Neural progenitor cell (in vitro differentiated cells): ENCODE results near the gene AHRR. TPM values are rescaled to one million over a fixed set of nuclear protein-coding genes. Genes with fewer than 3 reads are reported as not detected.
A peak's percentile ranks its signal among the peaks of the same experiment; 100 is the strongest.

ENCODE experiments used
- DNase-seq: peaks from one replicate; pipeline ENCODE4 v3.0.0-alpha.2; 2016; ENCODE audit warnings: low spot score
- H2AFZ ChIP-seq: fragments of 200-600 bp; sonication (generic); replicated peaks from 2 replicates; pipeline ENCODE4 v1.6.1; 2016; ENCODE audit warnings: antibody characterized with exemption
- H3F3A ChIP-seq: fragments of 200-600 bp; sonication (generic); 2 replicates; pipeline ENCODE4 v1.6.1; 2016; ENCODE audit warnings: antibody characterized with exemption, low read depth
- H3K27ac ChIP-seq: fragments of 200-600 bp; sonication (generic); 2 replicates; pipeline ENCODE4 v1.5.1; 2016; ENCODE audit warnings: mild to moderate bottlenecking
- H3K27me3 ChIP-seq: fragments of 200-600 bp; sonication (generic); 2 replicates; pipeline ENCODE4 v1.6.1; 2016; ENCODE audit warnings: mild to moderate bottlenecking, moderate library complexity
- H3K36me3 ChIP-seq: fragments of 200-600 bp; sonication (generic); 2 replicates; pipeline ENCODE4 v1.5.1; 2016
- H3K4me1 ChIP-seq: fragments of 200-600 bp; sonication (generic); 2 replicates; pipeline ENCODE4 v1.6.1; 2016; ENCODE audit warnings: mixed run types
- H3K4me2 ChIP-seq: fragments of 200-600 bp; sonication (generic); 2 replicates; pipeline ENCODE4 v1.6.1; 2016
- H3K4me3 ChIP-seq: fragments of 200-600 bp; sonication (generic); 2 replicates; pipeline ENCODE4 v1.5.1; 2016
- H3K79me2 ChIP-seq: fragments of 200-600 bp; sonication (generic); 2 replicates; pipeline ENCODE4 v1.6.1; 2016; ENCODE audit warnings: low read depth
- H3K9ac ChIP-seq: fragments of 200-600 bp; sonication (generic); 2 replicates; pipeline ENCODE4 v1.6.1; 2016
- H3K9me3 ChIP-seq: fragments of 200-600 bp; sonication (generic); 2 replicates; pipeline ENCODE4 v1.5.1; 2016; ENCODE audit warnings: low read depth
- H4K20me1 ChIP-seq: fragments of 200-600 bp; sonication (generic); 2 replicates; pipeline ENCODE4 v1.6.1; 2016; ENCODE audit warnings: low read depth
- H3K27ac Mint-ChIP-seq: 3 replicates; pipeline ENCODE4 v1.8.0; 2021; ENCODE audit warnings: mixed read lengths
- H3K27me3 Mint-ChIP-seq: 2 replicates; pipeline ENCODE4 v1.8.0; 2022; ENCODE audit warnings: low read depth, mild to moderate bottlenecking, inconsistent platforms, moderate library complexity, mixed read lengths; ENCODE audit not compliant: insufficient read depth
- H3K36me3 Mint-ChIP-seq: 3 replicates; pipeline ENCODE4 v1.8.0; 2021; ENCODE audit warnings: mixed read lengths
- H3K4me1 Mint-ChIP-seq: 3 replicates; pipeline ENCODE4 v1.8.0; 2021; ENCODE audit warnings: mixed read lengths
- H3K4me3 Mint-ChIP-seq: 3 replicates; pipeline ENCODE4 v1.8.0; 2021; ENCODE audit warnings: mild to moderate bottlenecking, moderate library complexity, mixed read lengths
- H3K9me3 Mint-ChIP-seq: 3 replicates; pipeline ENCODE4 v1.8.0; 2020; ENCODE audit warnings: mixed read lengths
- CTCF ChIP-seq: fragments of 200-600 bp; sonication (generic); IDR thresholded peaks from 2 replicates; pipeline ENCODE4 v1.5.1; 2017; ENCODE audit warnings: antibody characterized with exemption, mild to moderate bottlenecking
- EZH2 ChIP-seq: fragments of 200-600 bp; sonication (generic); IDR thresholded peaks from 2 replicates; pipeline ENCODE4 v1.6.1; 2017; ENCODE audit warnings: antibody characterized with exemption, mild to moderate bottlenecking, moderate library complexity
- EZH2phosphoT487 ChIP-seq: fragments of 200-600 bp; sonication (generic); IDR thresholded peaks from 2 replicates; pipeline ENCODE4 v1.6.1; 2017; ENCODE audit warnings: antibody characterized with exemption
- total RNA-seq: library from RNA; depleted of rRNA; stranded (reverse); fragments of >200 nt; gene quantifications from 2 replicates; pipeline ENCODE4 v1.2.3, GENCODE V29; 2015; ENCODE audit warnings: low replicate concordance

The AHRR gene
- total RNA-seq, 1 donor from 2014 or later = 0.34 TPM

GRCh38 chr5:423233-423565 is 101.7 kb downstream of the AHRR start:
- no peaks in the 10 kb centered on the region for H4K20me1 ChIP-seq
- Mint-ChIP-seq H3K36me3 (no peaks in the 10 kb centered on the region), H3K9me3 (peaks cover 5% of the 10 kb centered on the region), H3K4me3 (no peak overlapping the region), H3K27me3 (peaks cover 21% of the 10 kb centered on the region), H3K27ac (peak overlapping the region; percentile 27), H3K4me1 (peaks cover 13% of the 10 kb centered on the region)
- H3K4me3 ChIP-seq = no peak overlapping the region
- no peaks in the 10 kb centered on the region for H3K36me3 ChIP-seq
- H3K9me3 ChIP-seq = no peaks in the 10 kb centered on the region
- TF ChIP-seq EZH2phosphoT487 = no peak
- no peak for TF ChIP-seq EZH2
- no peak for TF ChIP-seq CTCF
- no peaks in the 10 kb centered on the region for H3F3A ChIP-seq
- no peak overlapping the region for H3K4me2 ChIP-seq
- H2AFZ ChIP-seq = no peak overlapping the region
- DNase-seq = no peak
- H3K9ac ChIP-seq = no peak overlapping the region
- no peaks in the 10 kb centered on the region for H3K4me1 ChIP-seq
- no peak overlapping the region for H3K27ac ChIP-seq
- H3K27me3 ChIP-seq = no peaks in the 10 kb centered on the region
- H3K79me2 ChIP-seq = no peaks in the 10 kb centered on the region

DNA sequence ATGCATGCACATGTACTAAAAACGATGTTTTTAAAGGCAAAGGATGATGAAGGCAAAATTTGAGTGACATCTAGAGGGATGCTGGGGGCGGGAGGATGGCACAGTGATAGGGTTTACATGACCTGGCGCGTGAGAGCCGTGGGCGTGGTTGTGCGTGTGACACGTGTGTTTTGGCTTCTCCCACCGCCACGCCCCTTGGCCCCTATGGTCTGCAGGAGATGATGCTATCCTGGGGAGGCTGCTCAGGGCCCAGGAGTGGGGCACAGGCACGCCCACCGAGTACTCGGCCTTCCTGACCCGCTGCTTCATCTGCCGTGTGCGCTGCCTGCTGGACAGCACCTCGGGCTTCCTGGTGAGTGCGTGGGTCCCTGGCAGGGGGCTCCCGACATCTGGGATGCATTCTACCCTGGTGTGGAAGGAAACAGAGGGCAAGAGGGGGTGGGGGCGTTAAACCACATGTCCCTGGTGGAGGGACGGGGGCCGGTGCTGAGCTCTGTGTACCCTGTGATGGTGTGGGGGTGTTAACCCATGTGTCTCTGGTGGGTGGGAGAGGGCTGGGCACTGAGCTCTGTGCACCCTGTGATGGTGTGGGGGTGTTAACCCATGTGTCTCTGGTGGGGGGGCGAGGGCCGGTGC is 102.2 kb downstream of the AHRR start:
- Histone ChIP-seq H3K4me1 (no peaks in the 10 kb centered on the region), H4K20me1 (no peaks in the 10 kb centered on the region), H3K4me2 (no peak overlapping the region), H3K9me3 (no peaks in the 10 kb centered on the region), H3K27me3 (no peaks in the 10 kb centered on the region), H3K79me2 (no peaks in the 10 kb centered on the region), H3F3A (no peaks in the 10 kb centered on the region), H3K36me3 (no peaks in the 10 kb centered on the region), H2AFZ (no peak overlapping the region), H3K9ac (no peak overlapping the region), H3K27ac (no peak overlapping the region), H3K4me3 (no peak overlapping the region)
- DNase-seq = no peak
- TF ChIP-seq CTCF (no peak), EZH2 (no peak), EZH2phosphoT487 (no peak)
- no peak overlapping the region for H3K4me3 Mint-ChIP-seq
- H3K9me3 Mint-ChIP-seq = peaks cover 5% of the 10 kb centered on the region
- peaks cover 18% of the 10 kb centered on the region for H3K27me3 Mint-ChIP-seq
- H3K4me1 Mint-ChIP-seq = peaks cover 10% of the 10 kb centered on the region
- no peaks in the 10 kb centered on the region for H3K36me3 Mint-ChIP-seq
- peak overlapping the region; percentile 27 for H3K27ac Mint-ChIP-seq

DNA sequence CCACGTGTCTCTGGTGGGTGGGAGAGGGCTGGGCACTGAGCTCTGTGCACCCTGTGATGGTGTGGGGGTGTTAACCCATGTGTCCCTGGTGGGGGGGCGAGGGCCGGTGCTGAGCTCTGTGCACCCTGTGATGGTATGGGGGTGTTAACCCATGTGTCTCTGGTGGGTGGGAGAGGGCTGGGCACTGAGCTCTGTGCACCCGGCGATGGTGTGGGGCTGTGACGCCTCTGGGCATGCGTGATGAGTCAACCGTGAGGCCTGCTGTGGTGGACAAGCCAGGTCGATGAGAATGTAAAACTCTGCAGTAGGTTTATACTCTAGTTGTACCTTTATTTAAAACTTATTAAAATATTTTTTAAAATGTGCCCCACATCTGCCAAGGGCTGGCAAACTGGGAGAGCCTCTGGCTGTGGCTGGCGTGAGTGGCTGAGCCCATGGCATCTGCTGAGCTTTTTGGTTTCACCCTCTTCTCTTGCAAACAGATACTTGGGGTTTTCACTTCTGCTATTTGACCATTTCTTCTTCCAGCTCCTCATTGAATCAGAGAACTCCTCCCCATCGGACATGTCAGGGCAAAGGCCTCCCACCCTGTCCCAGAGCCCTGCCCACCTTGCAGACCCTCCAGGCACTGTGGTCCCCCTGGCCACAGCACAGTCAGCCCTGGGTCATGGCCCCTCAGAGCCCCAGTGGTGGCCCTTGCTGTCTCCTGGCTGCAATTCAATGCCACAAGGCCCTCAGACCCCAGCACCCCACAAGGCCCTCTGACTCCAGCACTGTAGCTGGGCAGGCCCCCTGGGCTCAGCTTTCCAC is 103.0 kb downstream of the AHRR start:
- Histone ChIP-seq H3K4me3 (no peak overlapping the region), H3K4me1 (no peaks in the 10 kb centered on the region), H2AFZ (no peak overlapping the region), H4K20me1 (no peaks in the 10 kb centered on the region), H3K27me3 (no peaks in the 10 kb centered on the region), H3F3A (no peaks in the 10 kb centered on the region), H3K9me3 (no peaks in the 10 kb centered on the region), H3K4me2 (no peak overlapping the region), H3K27ac (no peak overlapping the region), H3K36me3 (no peaks in the 10 kb centered on the region), H3K9ac (no peak overlapping the region), H3K79me2 (no peaks in the 10 kb centered on the region)
- no peak for DNase-seq
- Mint-ChIP-seq H3K4me1 (peaks cover 13% of the 10 kb centered on the region), H3K27me3 (peaks cover 14% of the 10 kb centered on the region), H3K27ac (no peak overlapping the region), H3K4me3 (no peak overlapping the region), H3K36me3 (no peaks in the 10 kb centered on the region), H3K9me3 (peaks cover 5% of the 10 kb centered on the region)
- no peak for TF ChIP-seq EZH2phosphoT487
- no peak for TF ChIP-seq EZH2
- no peak for TF ChIP-seq CTCF
